Measurements from ENCODE around the gene CPM. TPM values are rescaled to one million over a fixed set of nuclear protein-coding genes. Genes with fewer than 3 reads are reported as not detected.
"Not testable (repeated sequence)": the region's sequence is repeated elsewhere in the genome, so short reads cannot be mapped to it uniquely, and the experiment has no call there.

The CPM gene
- total RNA-seq, 2 experiments from 2014 or later: 0.27 to 0.87 TPM

GRCh38 chr12:68821357-68822188 lies 111.4 kb downstream of the CPM start:
- Mint-ChIP-seq H3K27me3 (no peaks in the 10 kb centered on the region), H3K36me3 (ENCODE audit: low read depth) (peaks cover 63% of the 10 kb centered on the region), H3K4me3 (no peak overlapping the region), H3K4me1 (peaks cover 42% of the 10 kb centered on the region), H3K27ac (peak overlapping the region; percentile 79), H3K9me3 (no peaks in the 10 kb centered on the region)
- DNase-seq: no peak
- ChIA-PET POLR2A (interaction anchor here (0.6 kb wide), 1 partner anchor 40 kb away, joined by 5 read pairs; no protein-coding TSS in a partner anchor), CTCF (interaction anchor here (0.6 to 2.5 kb wide), 5 partner anchors 9 to 165 kb away, joined by 3 to 11 read pairs (median 9); partner anchors contain the start of gene MDM2)

- H3K9me3 Mint-ChIP-seq, H3K27me3 Mint-ChIP-seq, H3K4me3 Mint-ChIP-seq, DNase-seq: not testable (repeated sequence)
- peaks cover 63% of the 10 kb centered on the region for H3K36me3 Mint-ChIP-seq (ENCODE audit: low read depth)
- ChIA-PET CTCF (interaction anchor here (0.7 to 3.8 kb wide), 3 partner anchors 11 to 435 kb away, joined by 3 to 25 read pairs (median 7); partner anchors contain the start of gene MDM2), POLR2A (interaction anchor here (0.6 to 0.7 kb wide), 3 partner anchors 23 to 530 kb away, joined by 3 to 6 read pairs (median 4); no protein-coding TSS in a partner anchor)
- peaks cover 47% of the 10 kb centered on the region for H3K4me1 Mint-ChIP-seq
- H3K27ac Mint-ChIP-seq: peak overlapping the region; percentile 13
Observed at GRCh38 chr12:68819481-68819880, 113.5 kb downstream of the CPM start.

GRCh38 chr12:68815928-68816800 lies 116.8 kb downstream of the CPM start:
- DNase-seq: no peak
- peaks cover 63% of the 10 kb centered on the region for H3K4me1 Mint-ChIP-seq
- ChIA-PET CTCF (interaction anchor here (1.1 to 3.8 kb wide), 5 partner anchors 8 to 16 kb away, joined by 3 to 25 read pairs (median 5); partner anchors contain the start of gene MDM2), POLR2A (interaction anchor here (0.7 kb wide), 1 partner anchor 9 kb away, joined by 3 read pairs; no protein-coding TSS in a partner anchor)
- H3K36me3 Mint-ChIP-seq (ENCODE audit: low read depth): peaks cover 68% of the 10 kb centered on the region
- H3K9me3 Mint-ChIP-seq: no peaks in the 10 kb centered on the region
- H3K27ac Mint-ChIP-seq: no peak overlapping the region
- no peak overlapping the region for H3K4me3 Mint-ChIP-seq
- no peaks in the 10 kb centered on the region for H3K27me3 Mint-ChIP-seq

- H3K4me1 Mint-ChIP-seq: peaks cover 62% of the 10 kb centered on the region
- H3K27me3 Mint-ChIP-seq: no peaks in the 10 kb centered on the region
Observed at GRCh38 chr12:68815232-68815927, 117.6 kb downstream of the CPM start.

GRCh38 chr12:68814490-68815231 lies 118.3 kb downstream of the CPM start:
- CTCF ChIA-PET: interaction anchor here (1.7 to 5.1 kb wide), 2 partner anchors 16 to 19 kb away, joined by 7 to 24 read pairs; no protein-coding TSS in a partner anchor
- Mint-ChIP-seq H3K36me3 (ENCODE audit: low read depth) (peaks cover 68% of the 10 kb centered on the region), H3K27ac (no peak overlapping the region), H3K4me3 (no peak overlapping the region), H3K4me1 (peaks cover 60% of the 10 kb centered on the region), H3K9me3 (no peaks in the 10 kb centered on the region), H3K27me3 (no peaks in the 10 kb centered on the region)
- no peak for DNase-seq
- POLR2A ChIA-PET: no interaction called here

More at GRCh38 chr12:68815232-68815927, 117.6 kb downstream of the CPM start:
- ChIA-PET CTCF (interaction anchor here (5.1 kb wide), 1 partner anchor 15 kb away, joined by 24 read pairs; no protein-coding TSS in a partner anchor), POLR2A (no interaction called here)
- Mint-ChIP-seq H3K27ac (no peak overlapping the region), H3K36me3 (ENCODE audit: low read depth) (peaks cover 66% of the 10 kb centered on the region), H3K4me3 (no peak overlapping the region), H3K9me3 (no peaks in the 10 kb centered on the region)
- no peak for DNase-seq

- Mint-ChIP-seq H3K4me3 (peak overlapping the region; percentile 36), H3K9me3 (no peaks in the 10 kb centered on the region), H3K27me3 (no peaks in the 10 kb centered on the region), H3K27ac (peak overlapping the region; percentile 3), H3K36me3 (ENCODE audit: low read depth) (peaks cover 70% of the 10 kb centered on the region), H3K4me1 (peaks cover 59% of the 10 kb centered on the region)
- POLR2A ChIA-PET: no interaction called here
- CTCF ChIA-PET: interaction anchor here (0.9 to 5.1 kb wide), 5 partner anchors 8 to 30 kb away, joined by 3 to 24 read pairs (median 7); no protein-coding TSS in a partner anchor
- no peak for DNase-seq
Observed at GRCh38 chr12:68813242-68813593, 119.8 kb downstream of the CPM start.

GRCh38 chr12:68812553-68813241 lies 120.3 kb downstream of the CPM start:
- peaks cover 59% of the 10 kb centered on the region for H3K4me1 Mint-ChIP-seq
- ChIA-PET POLR2A (interaction anchor here (0.7 kb wide), 1 partner anchor 654 kb away, joined by 4 read pairs; no protein-coding TSS in a partner anchor), CTCF (interaction anchor here (0.5 to 5.1 kb wide), 6 partner anchors 9 to 30 kb away, joined by 3 to 24 read pairs (median 6); no protein-coding TSS in a partner anchor)
- peak overlapping the region; percentile 36 for H3K4me3 Mint-ChIP-seq
- H3K9me3 Mint-ChIP-seq: no peaks in the 10 kb centered on the region
- peaks cover 72% of the 10 kb centered on the region for H3K36me3 Mint-ChIP-seq (ENCODE audit: low read depth)
- H3K27ac Mint-ChIP-seq: peak overlapping the region; percentile 3
- no peak for DNase-seq
- no peaks in the 10 kb centered on the region for H3K27me3 Mint-ChIP-seq

- H3K4me1 Mint-ChIP-seq: peaks cover 62% of the 10 kb centered on the region
- H3K9me3 Mint-ChIP-seq, H3K27me3 Mint-ChIP-seq, DNase-seq, POLR2A ChIA-PET, H3K27ac Mint-ChIP-seq: not testable (repeated sequence)
- CTCF ChIA-PET: interaction anchor here (0.6 to 5.1 kb wide), 4 partner anchors 10 to 116 kb away, joined by 3 to 24 read pairs (median 8); no protein-coding TSS in a partner anchor
- peak overlapping the region; percentile 58 for H3K4me3 Mint-ChIP-seq
- H3K36me3 Mint-ChIP-seq (ENCODE audit: low read depth): peaks cover 64% of the 10 kb centered on the region
Observed at GRCh38 chr12:68811573-68811972, 121.4 kb downstream of the CPM start.

GRCh38 chr12:68810027-68810389 lies 123.0 kb downstream of the CPM start:
- H3K9me3 Mint-ChIP-seq, H3K27me3 Mint-ChIP-seq, DNase-seq, CTCF ChIA-PET, POLR2A ChIA-PET: not testable (repeated sequence)
- peaks cover 56% of the 10 kb centered on the region for H3K36me3 Mint-ChIP-seq (ENCODE audit: low read depth)
- H3K4me1 Mint-ChIP-seq: peaks cover 68% of the 10 kb centered on the region
- peak overlapping the region; percentile 93 for H3K4me3 Mint-ChIP-seq
- peak overlapping the region; percentile 19 for H3K27ac Mint-ChIP-seq

GRCh38 chr12:68809190-68810026 lies 123.6 kb downstream of the CPM start:
- CTCF ChIA-PET: interaction anchor here (0.7 to 2.4 kb wide), 3 partner anchors 9 to 156 kb away, joined by 4 to 25 read pairs (median 9); no protein-coding TSS in a partner anchor
- Mint-ChIP-seq H3K27ac (peak overlapping the region; percentile 100), H3K9me3 (no peaks in the 10 kb centered on the region), H3K4me1 (peaks cover 64% of the 10 kb centered on the region), H3K36me3 (ENCODE audit: low read depth) (peaks cover 52% of the 10 kb centered on the region), H3K4me3 (peak overlapping the region; percentile 93), H3K27me3 (no peaks in the 10 kb centered on the region)
- no peak for DNase-seq
- POLR2A ChIA-PET: no interaction called here

Data from activated CD4-positive, alpha-beta T cell treated with anti-CD3 and anti-CD28 coated beads, Interleukin-2, amount 10 ng/mL, durations not matched to agents 7 days and 5 days (primary cell).